Left lung (tissue), 10 donors: ENCODE data around the gene AKR1C2. TPM values are rescaled to one million over a fixed set of nuclear protein-coding genes. Genes with fewer than 3 reads are reported as not detected.

ENCODE experiments used
- ATAC-seq: fragments of 200-7000 bp; cut with Tn5 transposase; one replicate; pipeline ENCODE4 v1.9.1; 2020; ENCODE audit warnings: moderate library complexity
- DNase-seq, 4 donors: peaks; one replicate each; pipeline ENCODE4 v3.0.0-alpha.2; 2013 to 2020
- H3K27ac ChIP-seq, 2 donors: fragments of 200-600 bp; sonication (generic) in 1 of 2; one replicate each; pipeline versions ENCODE4 v1.5.0 to v1.8.0; 2020 to 2021
- H3K27me3 ChIP-seq, 2 donors: fragments of 200-600 bp; sonication (generic) in 1 of 2; one replicate each; pipeline versions ENCODE4 v1.5.0 to v1.8.0; 2020 to 2021
- H3K36me3 ChIP-seq, 2 donors: fragments of 200-600 bp; sonication (generic) in 1 of 2; one replicate each; pipeline versions ENCODE4 v1.5.0 to v1.8.0; 2020 to 2021
- H3K4me1 ChIP-seq, 2 donors: fragments of 200-600 bp; one replicate each; pipeline ENCODE4 v1.8.0; 2021
- H3K4me3 ChIP-seq, 2 donors: fragments of 200-600 bp; sonication (generic) in 1 of 2; one replicate each; pipeline versions ENCODE4 v1.5.0 to v1.8.0; 2020 to 2021; ENCODE audit warnings: mild to moderate bottlenecking in 1 of 2
- H3K9me3 ChIP-seq, 2 donors: fragments of 200-600 bp; sonication (generic) in 1 of 2; one replicate each; pipeline versions ENCODE4 v1.5.0 to v1.8.0; 2020 to 2021
- CTCF ChIP-seq, 2 donors: fragments of 200-600 bp; sonication (generic) in 1 of 2; IDR thresholded peaks; one replicate each; pipeline versions ENCODE4 v1.5.0 to v1.8.0; 2021; ENCODE audit warnings: antibody characterized with exemption in 2 of 2
- intact Hi-C, 2 donors: fragments of 100-400 bp; cut with DNase I; formaldehyde crosslinking; loops; one replicate each; pipeline versions ENCODE4 v1.11.2 to v1.14.2; 2022
- polyA plus RNA-seq, 6 donors: library from polyadenylated mRNA; unstranded; fragments of 120-200 nt; gene quantifications; one replicate each; pipeline ENCODE4 v1.2.1, GENCODE V29; 2013; ENCODE audit not compliant: insufficient read length in 6 of 6
- total RNA-seq, 2 donors: library from RNA; stranded (reverse); fragmentation: NEBNext Ultra II Directional; extraction: Animal tissue kit (Norgen Biotek cat#: 25700); gene quantifications; one replicate each; pipeline ENCODE4 v1.2.1, GENCODE V29; 2021
- donor health status: DM: no; HTN: yes; CAD: no.
- donor health status: DM: no; HTN: no; CAD: no.

Gene AKR1C2
- total and polyA plus RNA-seq, 8 donors: 3.1 to 65.3 (median 8.0) TPM

- Histone ChIP-seq H3K4me3 (no peak overlapping the region), H3K27ac (no peak overlapping the region), H3K4me1 (no peaks in the 10 kb centered on the region), H3K27me3 (no peaks in the 10 kb centered on the region), H3K36me3 (no peaks in the 10 kb centered on the region), H3K9me3 (no peaks in the 10 kb centered on the region)
- no peak for DNase-seq
- intact Hi-C loops: no loop called here
- TF ChIP-seq CTCF (IDR thresholded peaks at IDR 0.05): no peak
- no peak for ATAC-seq
Measured at GRCh38 chr10:4984223-4984622, 19.4 kb downstream of the AKR1C2 start.

GRCh38 chr10:4983615-4984216, 19.9 kb downstream of the AKR1C2 start:
- intact Hi-C loops: no loop called here
- Histone ChIP-seq H3K4me1 (no peaks in the 10 kb centered on the region), H3K27ac (no peak overlapping the region), H3K36me3 (no peaks in the 10 kb centered on the region), H3K4me3 (no peak overlapping the region), H3K27me3 (no peaks in the 10 kb centered on the region), H3K9me3 (no peaks in the 10 kb centered on the region)
- TF ChIP-seq CTCF (IDR thresholded peaks at IDR 0.05): no peak
- ATAC-seq (no peak), DNase-seq (no peak)

GRCh38 chr10:4982764-4983226, 20.9 kb downstream of the AKR1C2 start:
- ATAC-seq: peak; percentile 70
- no peak for DNase-seq
- Histone ChIP-seq H3K27me3 (no peaks in the 10 kb centered on the region), H3K4me3 (no peak overlapping the region), H3K9me3 (no peaks in the 10 kb centered on the region), H3K36me3 (no peaks in the 10 kb centered on the region), H3K27ac (no peak overlapping the region), H3K4me1 (no peaks in the 10 kb centered on the region)
- TF ChIP-seq CTCF (IDR thresholded peaks at IDR 0.05): no peak
- intact Hi-C loops: no loop called here

GRCh38 chr10:4981722-4982471, 21.8 kb downstream of the AKR1C2 start:
- Histone ChIP-seq H3K36me3 (no peaks in the 10 kb centered on the region), H3K27ac (peak overlapping the region; percentile 59 to 60), H3K9me3 (no peaks in the 10 kb centered on the region), H3K27me3 (no peaks in the 10 kb centered on the region), H3K4me1 (no peaks in the 10 kb centered on the region), H3K4me3 (no peak overlapping the region)
- DNase-seq (peak in 2 of 4 donors; percentile 17 to 48), ATAC-seq (peak; percentile 89)
- intact Hi-C loops: no loop called here
- TF ChIP-seq CTCF (IDR thresholded peaks at IDR 0.05): peak; percentile 28 to 31

GRCh38 chr10:4980793-4981192, 22.9 kb downstream of the AKR1C2 start:
- no peaks in the 10 kb centered on the region for H3K4me1 ChIP-seq
- H3K27ac ChIP-seq: no peak overlapping the region
- no peak for ATAC-seq
- H3K36me3 ChIP-seq: no peaks in the 10 kb centered on the region
- DNase-seq: no peak
- no peak overlapping the region for H3K4me3 ChIP-seq
- H3K9me3 ChIP-seq: no peaks in the 10 kb centered on the region
- intact Hi-C loops: no loop called here
- TF ChIP-seq CTCF (IDR thresholded peaks at IDR 0.05): no peak
- H3K27me3 ChIP-seq: no peaks in the 10 kb centered on the region
